Activated effector memory CD4-positive, alpha-beta T cell treated with Interleukin-2 at 50 U/mL for 16 hours (primary cell): ENCODE measurements around the gene AUTS2.

Experiments used
- DNase-seq: peaks from one replicate; pipeline ENCODE4 v3.0.0-alpha.2; 2020

AUTS2 gene

GRCh38 chr7:69738396-69738951 is 140.2 kb downstream of the AUTS2 start:
- DNase-seq = no peak

DNA sequence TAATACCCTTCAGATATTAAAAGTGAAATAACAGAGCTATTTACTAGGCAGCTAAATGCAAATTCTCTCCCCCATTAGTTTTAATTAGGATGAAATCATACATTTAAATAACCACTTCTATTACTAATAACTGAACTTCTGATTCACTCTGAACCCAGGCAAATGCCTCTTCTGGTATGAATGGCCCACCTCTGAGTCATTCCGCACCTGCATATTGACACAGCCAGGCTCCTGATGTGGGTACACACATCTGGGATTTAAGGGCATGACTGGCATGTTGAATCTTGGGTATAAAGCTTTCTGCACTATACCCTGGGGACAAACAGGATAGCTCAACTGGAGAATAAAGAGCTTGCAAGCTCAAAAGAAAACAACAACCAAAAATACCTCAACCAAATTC is 140.9 kb downstream of the AUTS2 start:
- no peak for DNase-seq

- no peak for DNase-seq
Observed at GRCh38 chr7:69739931-69740431, 141.7 kb downstream of the AUTS2 start.

DNA sequence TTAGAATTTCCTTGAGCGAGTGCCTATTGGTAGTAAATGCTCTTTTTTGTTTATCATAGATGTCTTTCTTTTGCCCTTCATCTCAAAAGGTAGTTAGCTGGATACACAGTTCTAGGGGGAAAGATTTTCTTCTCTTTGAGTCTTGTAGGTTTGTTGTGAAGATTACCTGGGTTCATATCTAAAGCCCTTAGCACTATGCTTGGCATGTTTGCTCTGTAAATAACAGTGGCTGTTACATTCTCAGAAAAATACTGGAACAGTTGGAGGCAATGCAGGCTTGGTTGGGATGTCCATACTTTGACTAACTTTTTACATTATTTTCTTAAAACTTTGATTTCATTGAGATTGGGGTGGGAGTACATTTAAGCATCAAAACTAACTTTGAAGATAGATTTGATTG is 144.0 kb downstream of the AUTS2 start:
- no peak for DNase-seq

DNA sequence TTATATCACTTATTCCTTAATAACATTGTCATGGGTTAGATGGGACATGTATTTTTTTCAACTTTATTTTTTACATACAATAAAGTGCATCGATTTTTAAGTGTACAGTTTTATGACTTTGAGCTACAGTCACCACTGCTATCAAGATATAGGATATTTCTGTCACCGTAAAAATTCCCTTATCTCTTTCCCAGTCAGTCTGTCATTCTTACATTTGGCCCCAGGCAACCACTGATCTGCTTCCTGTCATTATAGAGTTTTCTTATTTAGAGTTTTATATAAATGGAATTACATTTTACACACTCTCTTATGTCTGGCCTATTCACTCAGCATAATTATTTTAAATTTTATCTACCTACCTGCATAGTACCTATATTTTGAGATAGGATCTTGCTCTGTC is 145.2 kb downstream of the AUTS2 start:
- no peak for DNase-seq

DNA sequence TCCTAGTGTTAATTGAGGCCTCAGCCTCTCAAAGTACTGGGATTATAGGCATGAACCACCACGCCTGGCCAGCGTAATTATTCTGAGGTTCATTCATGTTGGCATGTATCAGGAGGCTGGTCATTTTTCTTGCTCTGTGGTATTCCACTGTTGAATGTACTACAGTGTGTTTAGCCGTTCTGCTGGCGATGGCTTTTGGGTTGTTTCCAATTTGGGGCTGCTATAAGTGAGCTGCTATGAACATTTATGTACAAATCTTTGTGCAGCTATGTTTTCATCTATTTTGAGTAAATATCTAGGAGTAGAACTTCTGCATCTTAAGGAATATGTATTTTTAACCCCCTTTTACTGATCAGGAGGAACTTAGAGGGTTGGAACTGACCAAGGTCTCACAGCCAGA is 145.8 kb downstream of the AUTS2 start:
- DNase-seq = no peak

- DNase-seq = no peak
Observed at GRCh38 chr7:69746383-69746782, 148.1 kb downstream of the AUTS2 start.

GRCh38 chr7:69747144-69747543 is 148.9 kb downstream of the AUTS2 start:
- DNase-seq = no peak

DNA sequence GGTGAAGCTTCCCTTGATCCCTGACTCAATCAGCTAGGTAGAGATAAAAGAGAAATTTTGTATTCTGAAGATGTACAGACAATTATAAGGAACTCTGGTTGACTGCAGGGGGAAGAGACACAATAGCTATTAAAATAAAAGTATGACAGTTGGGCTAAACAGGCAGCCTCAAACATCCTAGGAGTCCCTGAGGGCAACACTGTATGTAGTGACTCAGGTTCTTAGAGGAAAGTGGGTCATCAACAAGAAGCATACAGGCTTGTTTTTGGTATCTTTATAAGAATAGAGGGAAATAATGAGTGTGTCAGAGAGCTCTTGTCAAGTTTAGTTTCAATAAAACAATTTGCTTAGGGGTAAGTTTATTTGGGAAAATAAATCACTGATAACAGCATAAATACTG is 150.3 kb downstream of the AUTS2 start:
- DNase-seq = no peak

- no peak for DNase-seq
Observed at GRCh38 chr7:69749372-69749979, 151.2 kb downstream of the AUTS2 start.

GRCh38 chr7:69749994-69750393 is 151.7 kb downstream of the AUTS2 start:
- no peak for DNase-seq

GRCh38 chr7:69751026-69751425 is 152.8 kb downstream of the AUTS2 start:
- no peak for DNase-seq

- no peak for DNase-seq
Observed at GRCh38 chr7:69753981-69754380, 155.7 kb downstream of the AUTS2 start.

GRCh38 chr7:69754476-69754875 is 156.2 kb downstream of the AUTS2 start:
- no peak for DNase-seq

- no peak for DNase-seq
Observed at GRCh38 chr7:69756235-69756634, 158.0 kb downstream of the AUTS2 start.

- no peak for DNase-seq
Observed at GRCh38 chr7:69757528-69757927, 159.3 kb downstream of the AUTS2 start.

GRCh38 chr7:69757981-69758430 is 159.7 kb downstream of the AUTS2 start:
- no peak for DNase-seq

DNA sequence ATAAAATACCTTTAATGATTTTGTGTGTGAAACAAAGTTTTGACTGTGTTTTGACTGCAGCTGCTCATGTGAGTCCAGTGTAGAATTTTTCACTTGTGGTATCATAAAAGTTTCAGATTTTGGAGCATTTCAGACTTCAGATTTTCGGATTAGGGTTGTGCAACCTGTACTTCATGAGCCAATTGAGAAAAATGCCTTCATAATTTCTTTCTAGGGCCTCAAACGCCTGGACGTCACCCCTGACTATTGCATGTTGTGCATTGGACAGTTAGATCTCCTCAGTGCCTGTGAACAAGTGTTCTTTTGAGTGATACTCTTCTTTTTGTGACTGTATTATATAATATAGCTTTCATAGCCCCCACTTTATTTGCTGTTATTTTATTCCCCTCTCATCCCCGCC is 161.1 kb downstream of the AUTS2 start:
- no peak for DNase-seq

DNA sequence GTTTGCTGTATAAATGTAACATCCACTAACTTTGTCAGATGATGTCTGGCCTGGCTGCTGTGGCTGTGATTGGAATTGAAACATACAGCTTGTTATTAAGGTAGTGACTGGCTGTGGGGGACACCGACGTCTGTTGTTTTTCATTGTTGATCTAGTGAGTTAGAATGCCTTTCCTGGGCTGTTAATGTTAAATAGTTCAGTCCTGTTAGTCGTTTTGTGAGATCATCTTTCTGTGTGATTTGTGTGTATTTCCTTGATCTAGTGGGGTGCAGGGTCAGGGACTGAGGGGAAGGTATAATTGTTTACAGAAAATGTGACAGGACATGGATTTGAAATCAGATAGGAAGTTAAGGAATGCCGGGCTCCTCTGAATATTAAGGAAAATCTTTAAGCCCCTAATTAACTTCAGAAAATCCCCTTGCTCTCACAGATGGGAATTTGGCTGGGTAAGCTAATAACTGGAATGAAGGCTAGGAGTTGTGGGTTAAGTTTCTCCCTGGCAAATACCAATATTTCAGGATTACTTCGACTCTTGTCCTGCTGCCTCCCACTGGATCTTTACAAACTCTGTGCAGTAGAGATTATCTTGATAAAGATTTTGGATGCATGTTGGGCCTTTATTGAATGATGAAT is 163.1 kb downstream of the AUTS2 start:
- no peak for DNase-seq

DNA sequence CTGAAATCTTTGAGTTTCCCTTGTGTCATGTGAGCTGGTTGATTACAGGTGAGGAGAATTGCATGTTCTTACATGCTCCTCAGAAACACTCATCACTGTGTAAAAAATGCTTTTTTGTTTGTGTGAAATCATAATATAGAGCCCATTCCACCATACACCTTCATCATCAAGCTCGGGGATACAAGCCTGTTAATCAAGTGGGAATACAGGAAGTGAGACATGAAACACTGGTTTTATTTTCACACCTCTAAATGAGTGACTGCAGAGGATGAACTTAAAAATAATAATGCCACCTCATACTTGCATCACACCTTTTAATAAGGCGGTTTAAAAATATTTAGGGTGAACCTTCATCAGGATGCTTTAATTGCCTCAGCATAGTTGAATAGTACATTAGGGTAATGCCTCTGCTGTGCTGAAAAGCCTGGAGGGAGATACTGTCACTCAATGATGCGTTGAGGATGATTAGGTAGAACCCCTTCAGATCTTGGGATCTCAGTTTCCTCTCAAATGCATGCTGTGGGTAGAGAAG is 164.6 kb downstream of the AUTS2 start:
- no peak for DNase-seq

- DNase-seq = no peak
Observed at GRCh38 chr7:69763513-69763912, 165.2 kb downstream of the AUTS2 start.

GRCh38 chr7:69764147-69764546 is 165.9 kb downstream of the AUTS2 start:
- DNase-seq = no peak

DNA sequence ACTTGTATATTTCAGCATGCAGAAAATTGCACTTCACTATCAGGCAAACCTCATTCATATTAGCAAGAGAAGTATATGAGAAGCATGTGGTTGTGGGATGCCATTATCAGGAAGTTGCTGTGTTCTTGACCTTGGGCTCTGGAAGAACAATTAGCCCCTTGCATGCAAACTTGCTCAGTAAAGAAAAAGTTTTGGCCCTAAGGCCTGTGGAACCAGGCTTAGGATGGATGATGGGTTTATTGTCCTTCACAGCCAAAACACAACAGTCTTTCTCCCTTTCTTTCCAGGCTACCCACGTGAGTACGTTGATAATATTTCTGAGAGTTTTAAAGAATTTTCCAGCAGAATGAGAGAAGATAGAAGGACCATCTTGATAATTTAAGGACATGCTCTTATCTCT is 166.4 kb downstream of the AUTS2 start:
- no peak for DNase-seq

DNA sequence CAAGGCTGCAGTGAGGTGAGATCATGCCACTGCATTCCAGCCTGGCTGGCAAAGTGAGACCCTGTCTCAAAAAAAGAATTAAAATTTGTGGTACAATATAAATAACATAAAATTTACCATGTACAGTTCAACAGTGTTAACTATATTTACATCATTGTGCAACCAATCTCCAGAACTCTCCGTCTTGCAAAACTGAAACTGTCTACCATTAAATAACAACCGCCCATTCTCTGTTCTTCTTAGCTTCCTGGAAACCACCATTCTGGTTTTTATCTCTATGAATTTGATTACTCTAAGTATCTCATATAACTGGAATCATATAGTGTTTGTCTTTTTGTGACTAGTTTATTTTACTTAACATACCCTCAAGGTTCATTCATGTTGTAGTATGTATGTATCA is 167.6 kb downstream of the AUTS2 start:
- no peak for DNase-seq
